Panc1 (cell line): ENCODE measurements around the gene KCNQ1. TPM values are rescaled to one million over a fixed set of nuclear protein-coding genes. Genes with fewer than 3 reads are reported as not detected.

Experiments
- ATAC-seq: fragments of 200-7000 bp; cut with Tn5 transposase; 2 replicates; pipeline ENCODE4 v1.9.1; 2020; ENCODE audit warnings: mild to moderate bottlenecking, moderate library complexity
- BruUV-seq: library from RNA; stranded (reverse); fragments of 400-500 nt; replicated peaks from 2 replicates; lab custom pipeline; 2021; lab: Mats Ljungman, UMichigan
- CTCF ChIA-PET: fragments of 300-600 bp; sonication (Branson Sonifier 250); formaldehyde crosslinking; loops from one replicate; lab custom pipeline; 2022; ENCODE audit warnings: antibody characterized with exemption; lab: Charles Lee
- POLR2A ChIA-PET: fragments of 300-600 bp; sonication (Branson Sonifier 250); formaldehyde crosslinking; loops from one replicate; lab custom pipeline; 2022; ENCODE audit warnings: antibody characterized with exemption; lab: Charles Lee
- DNase-seq: peaks from one replicate; pipeline ENCODE4 v3.0.0-alpha.2; 2010; ENCODE audit warnings: low read depth, low spot score
- H3K27ac ChIP-seq: 2 replicates; pipeline ENCODE4 v1.5.1; 2011; ENCODE audit warnings: mild to moderate bottlenecking, low read length, inconsistent platforms
- H3K27me3 ChIP-seq: fragments of 200-500 bp; sonication (Bioruptor generic); 2 replicates; pipeline ENCODE4 v1.6.0; 2014; ENCODE audit warnings: low read length, inconsistent platforms; ENCODE audit not compliant: control insufficient read depth, insufficient read depth
- H3K36me3 ChIP-seq: fragments of 200-500 bp; sonication (Bioruptor generic); 2 replicates; pipeline ENCODE4 v1.5.1; 2014; ENCODE audit warnings: inconsistent platforms, mild to moderate bottlenecking, low read length, moderate library complexity; ENCODE audit not compliant: control insufficient read depth, insufficient read depth
- H3K4me1 ChIP-seq: 2 replicates; pipeline ENCODE4 v1.5.1; 2011; ENCODE audit warnings: inconsistent platforms, mild to moderate bottlenecking, low read length, moderate library complexity; ENCODE audit not compliant: control insufficient read depth, insufficient read depth
- H3K4me3 ChIP-seq, 2 experiments: 2 replicates each; pipeline ENCODE4 v1.5.1; 2011 to 2012; ENCODE audit warnings: low read depth in 2 of 2, low read length in 2 of 2, mild to moderate bottlenecking in 2 of 2, inconsistent platforms in 1 of 2, moderate library complexity in 1 of 2
- H3K9me3 ChIP-seq: fragments of 200-500 bp; sonication (Bioruptor generic); 2 replicates; pipeline ENCODE4 v1.5.1; 2014; ENCODE audit warnings: low read depth, mild to moderate bottlenecking, inconsistent platforms, low read length, moderate library complexity; ENCODE audit not compliant: control insufficient read depth, insufficient read depth
- POLR2AphosphoS5 ChIP-seq: IDR thresholded peaks from 2 replicates; pipeline ENCODE4 v1.6.1; 2012; ENCODE audit warnings: mild to moderate bottlenecking, low read depth, low read length, moderate library complexity
- SIN3A ChIP-seq: IDR thresholded peaks from 2 replicates; pipeline ENCODE4 v1.6.1; 2012; ENCODE audit warnings: low read depth, mild to moderate bottlenecking, low read length, moderate library complexity, borderline replicate concordance; ENCODE audit not compliant: insufficient read depth
- TCF7L2 ChIP-seq: IDR thresholded peaks from 2 replicates; pipeline ENCODE4 v1.6.1; 2011; ENCODE audit warnings: mild to moderate bottlenecking, low read depth, low read length, inconsistent platforms
- in situ Hi-C: cut with HindIII; loops from 2 replicates; pipeline ENCODE4 v1.10.0; 2016; ENCODE audit warnings: low sequenced_read_pairs, low pct_unique_long_range_greater_than_20kb
- intact Hi-C: fragments of 100-400 bp; cut with micrococcal nuclease; formaldehyde crosslinking; loops from one replicate; pipeline ENCODE4 v1.10.0; 2022; ENCODE audit not compliant: unreplicated experiment
- total RNA-seq: library from RNA; stranded (reverse); gene quantifications from one replicate; pipeline ENCODE4 v1.2.1, GENCODE V29; 2021; ENCODE audit not compliant: unreplicated experiment
- TF ChIP-seq, protein P1 (sequence below): fragments of 450-650 bp; IDR thresholded peaks from 2 replicates; pipeline ENCODE4 v1.5.1; 2017; ENCODE audit warnings: mild to moderate bottlenecking
- TF ChIP-seq, protein P2 (sequence below), 2 experiments: IDR thresholded peaks; 2 replicates each; pipeline ENCODE4 v1.6.1; 2011 to 2012; ENCODE audit warnings: low read depth in 2 of 2, control low read depth in 1 of 2, low read length in 1 of 2, mild to moderate bottlenecking in 1 of 2, moderate library complexity in 1 of 2; ENCODE audit not compliant: insufficient read depth in 1 of 2

KCNQ1 gene
- total RNA-seq, 1 experiment from 2014 or later, result 1.0 TPM

DNA sequence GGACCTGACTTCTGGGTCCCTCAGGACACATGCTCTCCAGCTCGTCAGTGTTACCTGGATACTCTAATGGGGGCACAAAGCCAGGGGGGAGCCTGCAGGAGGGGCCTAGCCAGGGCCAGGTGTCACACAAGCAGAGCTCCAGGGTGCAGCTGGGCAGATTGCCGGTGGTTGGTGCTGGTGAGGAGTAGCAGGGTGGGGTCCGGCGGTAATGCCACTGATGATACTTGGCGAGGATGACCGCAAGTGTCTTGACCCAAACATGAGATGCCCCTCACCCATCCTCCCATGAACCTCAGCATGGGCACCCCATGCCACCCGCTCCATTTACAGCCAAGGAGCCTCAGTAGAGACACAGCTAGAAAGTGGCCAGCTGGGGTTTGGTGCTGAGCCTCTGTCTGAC, 270.1 kb downstream of the KCNQ1 start:
- Histone ChIP-seq H3K27ac (no peak overlapping the region), H3K4me3 (no peak overlapping the region), H3K9me3 (no peaks in the 10 kb centered on the region), H3K27me3 (no peaks in the 10 kb centered on the region), H3K4me1 (no peaks in the 10 kb centered on the region), H3K36me3 (no peaks in the 10 kb centered on the region)
- in situ Hi-C loops, result no loop called here
- ATAC-seq, result no peak
- ChIA-PET CTCF (no interaction called here), POLR2A (no interaction called here)
- DNase-seq, result no peak
- TF ChIP-seq, protein P1, sequence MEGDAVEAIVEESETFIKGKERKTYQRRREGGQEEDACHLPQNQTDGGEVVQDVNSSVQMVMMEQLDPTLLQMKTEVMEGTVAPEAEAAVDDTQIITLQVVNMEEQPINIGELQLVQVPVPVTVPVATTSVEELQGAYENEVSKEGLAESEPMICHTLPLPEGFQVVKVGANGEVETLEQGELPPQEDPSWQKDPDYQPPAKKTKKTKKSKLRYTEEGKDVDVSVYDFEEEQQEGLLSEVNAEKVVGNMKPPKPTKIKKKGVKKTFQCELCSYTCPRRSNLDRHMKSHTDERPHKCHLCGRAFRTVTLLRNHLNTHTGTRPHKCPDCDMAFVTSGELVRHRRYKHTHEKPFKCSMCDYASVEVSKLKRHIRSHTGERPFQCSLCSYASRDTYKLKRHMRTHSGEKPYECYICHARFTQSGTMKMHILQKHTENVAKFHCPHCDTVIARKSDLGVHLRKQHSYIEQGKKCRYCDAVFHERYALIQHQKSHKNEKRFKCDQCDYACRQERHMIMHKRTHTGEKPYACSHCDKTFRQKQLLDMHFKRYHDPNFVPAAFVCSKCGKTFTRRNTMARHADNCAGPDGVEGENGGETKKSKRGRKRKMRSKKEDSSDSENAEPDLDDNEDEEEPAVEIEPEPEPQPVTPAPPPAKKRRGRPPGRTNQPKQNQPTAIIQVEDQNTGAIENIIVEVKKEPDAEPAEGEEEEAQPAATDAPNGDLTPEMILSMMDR, result no peak
- TF ChIP-seq POLR2AphosphoS5 (no peak), SIN3A (no peak), TCF7L2 (no peak)
- TF ChIP-seq, protein P2, sequence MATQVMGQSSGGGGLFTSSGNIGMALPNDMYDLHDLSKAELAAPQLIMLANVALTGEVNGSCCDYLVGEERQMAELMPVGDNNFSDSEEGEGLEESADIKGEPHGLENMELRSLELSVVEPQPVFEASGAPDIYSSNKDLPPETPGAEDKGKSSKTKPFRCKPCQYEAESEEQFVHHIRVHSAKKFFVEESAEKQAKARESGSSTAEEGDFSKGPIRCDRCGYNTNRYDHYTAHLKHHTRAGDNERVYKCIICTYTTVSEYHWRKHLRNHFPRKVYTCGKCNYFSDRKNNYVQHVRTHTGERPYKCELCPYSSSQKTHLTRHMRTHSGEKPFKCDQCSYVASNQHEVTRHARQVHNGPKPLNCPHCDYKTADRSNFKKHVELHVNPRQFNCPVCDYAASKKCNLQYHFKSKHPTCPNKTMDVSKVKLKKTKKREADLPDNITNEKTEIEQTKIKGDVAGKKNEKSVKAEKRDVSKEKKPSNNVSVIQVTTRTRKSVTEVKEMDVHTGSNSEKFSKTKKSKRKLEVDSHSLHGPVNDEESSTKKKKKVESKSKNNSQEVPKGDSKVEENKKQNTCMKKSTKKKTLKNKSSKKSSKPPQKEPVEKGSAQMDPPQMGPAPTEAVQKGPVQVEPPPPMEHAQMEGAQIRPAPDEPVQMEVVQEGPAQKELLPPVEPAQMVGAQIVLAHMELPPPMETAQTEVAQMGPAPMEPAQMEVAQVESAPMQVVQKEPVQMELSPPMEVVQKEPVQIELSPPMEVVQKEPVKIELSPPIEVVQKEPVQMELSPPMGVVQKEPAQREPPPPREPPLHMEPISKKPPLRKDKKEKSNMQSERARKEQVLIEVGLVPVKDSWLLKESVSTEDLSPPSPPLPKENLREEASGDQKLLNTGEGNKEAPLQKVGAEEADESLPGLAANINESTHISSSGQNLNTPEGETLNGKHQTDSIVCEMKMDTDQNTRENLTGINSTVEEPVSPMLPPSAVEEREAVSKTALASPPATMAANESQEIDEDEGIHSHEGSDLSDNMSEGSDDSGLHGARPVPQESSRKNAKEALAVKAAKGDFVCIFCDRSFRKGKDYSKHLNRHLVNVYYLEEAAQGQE (IDR thresholded peaks at IDR 0.05; ENCODE audit: insufficient read depth in 1 of 2, low read depth in 2 of 2, low read length in 1 of 2), result no peak
- BruUV-seq, result no TSS peak
- intact Hi-C loops, result no loop called here

DNA sequence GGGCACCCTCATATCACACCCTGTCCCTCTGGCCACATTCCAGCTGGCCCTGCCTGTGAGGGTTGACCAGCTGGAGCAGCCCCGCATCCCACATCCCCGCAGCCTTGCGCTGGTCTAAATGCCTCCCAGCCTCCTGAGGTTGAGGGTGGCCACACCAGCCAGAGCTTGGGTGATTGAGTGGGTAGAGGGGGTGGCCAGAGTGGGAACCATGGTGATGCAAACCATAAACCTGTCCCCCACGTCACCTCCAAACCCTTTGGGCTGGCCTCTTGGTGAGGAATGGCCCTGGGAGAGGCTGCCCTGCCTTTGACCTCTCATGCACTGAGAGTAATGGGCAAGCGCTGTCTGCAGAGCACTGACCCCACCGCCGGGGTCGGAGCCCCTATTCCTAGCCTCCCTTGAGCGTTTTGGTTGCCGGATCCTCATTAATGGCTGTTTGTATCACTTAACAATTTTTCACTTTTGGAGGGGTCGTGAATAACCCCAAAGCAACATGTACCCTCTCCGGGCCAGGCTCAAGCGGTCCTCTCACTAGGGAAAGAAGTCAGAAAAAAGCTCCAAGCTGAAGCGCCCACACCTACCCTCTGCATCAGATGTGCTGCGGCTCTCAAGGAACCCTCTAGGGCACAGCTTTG, 271.0 kb downstream of the KCNQ1 start:
- in situ Hi-C loops (no loop called here), intact Hi-C loops (no loop called here)
- ATAC-seq (no peak), DNase-seq (no peak)
- Histone ChIP-seq H3K27ac (no peak overlapping the region), H3K4me1 (no peaks in the 10 kb centered on the region), H3K4me3 (no peak overlapping the region), H3K36me3 (no peaks in the 10 kb centered on the region), H3K27me3 (no peaks in the 10 kb centered on the region), H3K9me3 (no peaks in the 10 kb centered on the region)
- POLR2A ChIA-PET, result interaction anchor here (0.5 kb wide), 1 partner anchor 22 kb away, joined by 4 read pairs; no protein-coding TSS in a partner anchor
- CTCF ChIA-PET, result no interaction called here
- TF ChIP-seq POLR2AphosphoS5 (no peak), SIN3A (no peak), TCF7L2 (no peak)
- TF ChIP-seq, protein P2 (IDR thresholded peaks at IDR 0.05; ENCODE audit: insufficient read depth in 1 of 2, low read depth in 2 of 2, low read length in 1 of 2), result no peak
- TF ChIP-seq, protein P1, result no peak
- BruUV-seq, result no TSS peak
